NCI-H510A treated with DMSO at 0.1 percent for 48 hours (cell line): ENCODE results near the gene HS6ST1.

Experiments used
- DNase-seq: peaks from one replicate; lab custom pipeline; 2025; lab: John Stamatoyannopoulos, UW

Gene HS6ST1

GRCh38 chr2:128310094-128310716, 8.5 kb downstream of the HS6ST1 start:
- DNase-seq, result peak; percentile 16

- DNase-seq, result peak; percentile 93
Measured at GRCh38 chr2:128309280-128310093, 9.2 kb downstream of the HS6ST1 start.

- no peak for DNase-seq
Measured at GRCh38 chr2:128308889-128309279, 9.8 kb downstream of the HS6ST1 start.

DNA sequence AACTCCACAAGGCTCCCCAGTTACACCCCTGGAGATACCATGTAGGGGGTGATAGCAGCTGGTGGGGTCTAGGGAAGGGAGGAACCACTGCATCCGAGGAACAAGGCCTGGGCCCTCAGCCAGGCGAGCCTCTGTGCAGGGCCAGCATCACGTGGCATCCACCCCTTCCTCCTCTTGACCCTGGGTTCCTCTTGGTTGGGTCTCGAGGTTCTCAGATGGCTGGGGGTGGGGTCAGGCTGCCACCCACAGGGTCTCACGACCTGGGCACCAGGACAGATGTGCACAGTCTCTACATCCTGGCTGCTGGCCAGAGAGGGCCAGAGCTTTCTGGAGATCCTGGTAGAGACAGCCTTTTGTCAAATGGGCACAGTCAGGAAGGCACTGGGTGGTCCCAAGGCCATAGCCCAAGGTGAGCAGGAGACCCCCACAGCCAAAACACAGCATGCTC, 10.4 kb downstream of the HS6ST1 start:
- DNase-seq, result no peak

DNA sequence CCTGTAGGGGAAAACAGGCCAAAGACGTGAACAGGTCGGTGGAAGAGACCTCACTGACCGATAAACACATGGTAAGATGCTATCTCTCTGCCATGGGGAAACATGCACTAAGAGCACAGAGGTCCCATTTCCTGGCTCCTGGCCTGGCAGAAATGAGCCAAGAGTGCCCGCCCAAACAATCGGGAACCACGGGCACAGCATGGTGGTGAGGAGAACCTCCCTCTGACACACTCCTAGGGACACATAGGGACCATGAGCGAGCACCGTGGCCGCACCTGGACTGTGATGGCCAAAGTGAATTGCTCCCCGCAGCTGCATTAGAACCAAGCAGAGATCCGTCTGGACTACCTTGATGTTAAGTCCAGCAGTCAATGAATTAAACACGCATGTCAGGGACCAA, 11.1 kb downstream of the HS6ST1 start:
- no peak for DNase-seq

DNA sequence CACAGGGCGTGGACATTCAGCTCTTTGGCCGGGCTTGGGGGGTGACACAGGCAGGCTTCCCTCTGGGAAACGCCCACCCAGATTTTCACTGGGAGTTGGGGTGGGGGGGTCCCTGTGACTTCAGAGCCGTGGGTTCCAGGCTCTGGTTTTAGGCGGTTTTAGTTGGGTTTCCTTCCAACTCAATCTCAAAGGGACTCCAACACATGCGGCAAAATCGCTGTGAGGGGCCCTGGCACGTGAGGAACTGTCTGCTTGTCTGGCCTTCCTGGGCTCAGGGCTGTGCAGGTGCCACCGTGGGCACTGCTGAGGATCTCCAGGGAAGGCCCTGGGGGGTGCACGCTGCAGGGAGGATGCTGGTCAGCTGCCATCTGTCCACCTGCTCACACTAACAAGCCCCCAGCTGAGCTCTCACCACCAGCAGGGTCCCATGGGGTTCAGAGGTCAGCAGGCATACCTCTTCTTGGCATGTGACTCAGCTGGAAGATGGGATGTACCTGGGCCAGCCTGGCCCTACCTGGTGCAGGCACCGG, 11.7 kb downstream of the HS6ST1 start:
- DNase-seq, result no peak

- peak; percentile 95 for DNase-seq
Measured at GRCh38 chr2:128306081-128306930, 12.4 kb downstream of the HS6ST1 start.

DNA sequence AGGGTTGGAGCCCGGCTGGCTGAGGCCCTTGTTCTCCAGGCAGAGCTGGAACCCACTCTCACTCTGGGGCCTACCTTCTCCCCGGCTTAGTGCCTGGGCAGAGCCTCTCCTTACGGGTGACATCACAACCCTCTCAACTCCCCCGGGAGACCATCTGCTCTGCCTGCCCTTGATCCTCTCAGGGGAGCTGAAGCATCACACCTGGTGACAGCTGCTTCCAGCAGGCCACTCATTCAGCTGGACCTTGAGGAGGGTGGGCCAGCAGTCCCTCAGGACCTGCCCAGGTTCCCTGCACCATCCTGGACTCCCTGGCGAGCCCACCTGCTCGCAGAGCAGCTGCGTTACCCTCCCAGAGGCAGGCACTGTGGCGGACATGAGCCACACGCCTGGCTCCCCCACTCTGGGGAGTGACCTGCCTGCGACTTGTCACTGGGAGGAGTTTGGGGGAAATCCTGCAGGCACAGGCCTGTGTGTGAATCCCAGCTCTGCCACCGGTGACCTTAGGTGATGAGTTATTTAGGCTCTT, 13.1 kb downstream of the HS6ST1 start:
- peak; percentile 87 for DNase-seq

GRCh38 chr2:128304715-128305554, 13.7 kb downstream of the HS6ST1 start:
- peak; percentile 95 for DNase-seq

DNA sequence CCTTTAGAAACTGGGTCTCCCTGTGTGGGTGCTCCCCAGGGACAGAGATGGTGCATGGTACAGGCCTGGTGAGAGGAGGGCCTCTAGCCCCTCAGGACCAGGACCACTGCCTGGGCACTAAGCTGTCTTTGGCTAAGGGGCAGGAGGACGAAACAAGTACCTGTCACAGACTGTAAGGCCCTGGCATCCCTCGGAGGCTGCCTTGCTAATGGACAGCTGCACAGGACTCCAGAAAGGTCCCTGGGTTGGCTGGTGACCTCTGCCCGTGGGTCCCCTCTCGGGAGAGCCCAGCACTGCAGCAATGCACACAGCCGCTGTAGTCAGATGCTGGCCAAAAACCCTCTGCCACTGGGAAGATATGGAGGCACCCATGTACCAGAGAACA, 14.3 kb downstream of the HS6ST1 start:
- no peak for DNase-seq

GRCh38 chr2:128303911-128304310, 14.8 kb downstream of the HS6ST1 start:
- DNase-seq, result no peak

DNA sequence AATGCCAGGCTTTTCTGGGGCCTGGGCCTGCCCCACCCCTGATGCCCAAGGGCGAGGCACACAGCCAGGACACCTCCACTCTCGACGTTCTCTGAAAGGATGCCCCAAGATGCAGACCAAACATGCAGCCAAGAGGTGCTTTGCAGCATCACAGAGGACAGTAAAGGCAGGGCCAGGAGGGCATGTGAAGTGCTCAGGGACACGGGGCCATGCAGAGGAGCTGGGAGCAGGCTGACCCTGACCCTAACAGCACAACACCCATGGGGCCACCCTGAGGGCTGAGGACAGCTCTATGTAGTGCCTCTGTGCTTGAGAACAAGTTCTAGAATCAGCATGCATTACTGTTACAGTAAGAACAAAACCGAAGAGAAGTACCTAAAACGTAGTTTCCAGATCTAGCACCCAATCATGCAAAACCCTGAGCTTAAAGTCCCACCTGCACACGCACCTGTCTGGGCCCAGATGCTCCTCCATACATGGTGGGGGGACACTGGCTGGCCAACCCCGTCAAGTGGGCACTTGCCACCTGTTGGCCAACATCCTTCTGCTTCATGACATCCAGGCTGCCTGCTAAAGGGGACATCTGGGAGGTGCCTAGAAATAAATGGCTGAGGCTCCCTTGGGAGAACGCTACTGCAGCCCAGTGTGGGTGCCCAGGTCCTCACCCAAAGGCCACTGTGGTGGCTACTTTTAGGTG, 15.4 kb downstream of the HS6ST1 start:
- DNase-seq, result peak; percentile 14

DNA sequence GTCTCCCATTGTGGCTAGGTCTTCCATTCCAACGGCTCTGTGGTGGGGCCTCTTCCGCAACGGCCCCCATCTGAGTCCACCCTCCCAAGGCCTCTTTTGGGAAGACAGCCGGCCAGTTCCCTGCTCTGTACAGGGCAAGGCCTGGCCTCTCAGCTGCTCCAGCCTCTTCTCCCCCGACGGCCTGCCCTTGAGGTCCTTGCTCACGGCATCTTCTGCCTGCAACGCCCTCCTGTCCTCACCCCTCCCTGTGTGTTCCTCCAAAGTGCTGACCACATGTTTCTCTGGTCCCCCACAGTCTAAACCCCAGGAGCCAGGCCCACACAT, 16.0 kb downstream of the HS6ST1 start:
- no peak for DNase-seq

DNA sequence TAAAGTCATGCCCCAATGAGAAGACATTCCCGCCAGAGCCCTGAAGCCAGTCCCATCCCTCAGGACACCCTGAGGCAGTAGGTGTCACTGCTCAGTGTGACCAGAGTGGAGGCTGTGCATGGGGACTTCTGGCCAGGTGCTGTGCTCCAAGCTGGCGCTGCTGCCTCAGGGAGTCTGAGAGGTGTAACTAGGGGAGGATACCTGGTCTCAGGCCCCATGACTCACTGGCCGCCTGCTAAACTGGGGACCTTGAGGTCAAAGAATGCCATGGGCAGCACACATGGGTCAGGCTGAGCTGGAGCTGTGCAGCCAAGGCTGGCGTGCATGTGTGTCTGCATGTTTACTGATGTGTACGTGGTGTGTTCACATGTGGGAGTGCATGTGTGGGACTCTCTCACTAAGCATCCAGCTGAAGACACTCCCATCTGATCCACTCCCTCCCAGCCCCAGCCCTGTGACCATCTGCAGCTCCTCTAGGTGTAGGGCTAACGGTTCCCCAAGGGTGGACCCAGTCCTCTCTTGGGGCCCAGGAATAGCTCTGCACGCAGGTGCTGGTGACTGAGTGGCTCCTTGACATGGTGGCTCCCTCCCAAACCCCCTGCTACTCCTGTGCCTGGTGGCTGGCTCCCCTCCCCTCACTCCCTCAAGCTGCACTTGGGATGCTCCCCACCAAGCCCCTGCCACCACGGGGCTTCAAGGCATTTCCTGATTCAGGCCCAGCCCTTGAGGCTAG, 16.5 kb downstream of the HS6ST1 start:
- no peak for DNase-seq

DNA sequence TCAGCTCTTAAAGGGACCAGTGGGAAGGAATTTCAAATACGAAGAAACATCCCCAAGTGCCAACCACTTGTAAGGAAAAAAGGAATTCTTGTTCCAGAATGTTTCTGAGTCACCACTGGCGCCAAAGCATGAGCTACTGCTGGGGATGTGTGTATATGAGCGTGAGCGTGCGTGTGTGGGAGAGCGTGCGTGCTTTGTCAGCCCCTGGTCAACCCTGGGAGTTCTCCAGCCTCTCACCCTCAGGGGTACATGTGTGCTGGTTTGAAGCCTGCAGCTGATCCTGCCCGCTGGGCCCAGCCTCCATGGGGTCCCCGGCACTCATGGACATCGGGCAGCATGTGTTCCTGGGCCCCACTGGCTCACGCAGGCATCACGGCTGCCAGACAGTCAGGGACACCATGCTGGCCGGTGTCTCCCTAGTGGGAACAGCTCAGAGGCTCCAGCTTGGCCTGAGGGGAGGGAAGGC, 17.1 kb downstream of the HS6ST1 start:
- DNase-seq, result no peak

DNA sequence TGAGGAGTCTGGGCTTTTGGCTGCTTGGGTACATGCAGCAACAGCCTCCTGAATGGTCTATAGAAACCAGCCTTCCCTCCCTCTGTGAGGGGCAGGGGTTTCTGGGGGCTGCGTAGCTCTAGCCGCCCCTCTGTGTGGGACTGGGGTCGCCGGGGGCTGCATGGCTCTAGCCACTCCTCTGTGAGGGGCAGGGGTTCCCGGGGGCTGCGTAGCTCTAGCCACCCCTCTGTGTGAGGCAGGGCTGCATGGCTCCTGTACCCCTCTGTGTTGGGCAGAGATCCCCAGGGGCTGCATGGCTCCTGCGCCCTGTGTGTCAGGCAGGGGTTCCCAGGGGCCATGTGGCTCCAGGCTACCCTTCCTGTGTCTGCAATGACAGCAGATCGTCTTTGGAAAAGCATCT, 17.6 kb downstream of the HS6ST1 start:
- no peak for DNase-seq

GRCh38 chr2:128300151-128301020, 18.3 kb downstream of the HS6ST1 start:
- no peak for DNase-seq

DNA sequence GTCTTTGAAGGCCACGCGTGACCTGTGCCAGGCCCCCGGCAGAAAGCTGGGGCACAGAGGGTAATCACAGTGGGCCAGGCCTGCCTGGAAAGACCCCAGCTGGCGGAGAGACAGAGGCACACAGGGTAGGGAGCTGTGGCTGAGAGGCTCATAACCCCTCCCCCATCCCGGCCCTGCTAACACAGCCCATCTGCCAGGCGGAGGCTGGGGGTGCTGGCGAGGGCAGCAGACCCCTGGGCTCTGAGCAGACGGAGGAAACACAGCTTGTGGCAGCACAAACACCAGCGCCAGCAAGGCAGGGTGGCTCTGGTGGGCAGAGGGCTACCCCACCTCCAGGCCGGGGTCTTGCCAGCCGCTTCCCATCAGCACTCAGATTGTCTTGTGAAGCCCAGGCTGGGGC, 19.0 kb downstream of the HS6ST1 start:
- no peak for DNase-seq
